ENCODE results near the gene UBR4. TPM values are rescaled to one million over a fixed set of nuclear protein-coding genes. Genes with fewer than 3 reads are reported as not detected.

The UBR4 gene
- total and polyA plus RNA-seq, 4 experiments from 2014 or later: 3.8 to 154 (median 89.6) TPM

- no peaks in the 10 kb centered on the region for H3K9me3 ChIP-seq (ENCODE audit: control insufficient read depth in 1 of 2, low read length in 2 of 2)
- ChIA-PET CTCF (ENCODE audit: partially characterized antibody) (no interaction called here), POLR2A (ENCODE audit: partially characterized antibody) (no interaction called here)
- H3K9me3 Mint-ChIP-seq: peaks cover 2 to 10% (median 4%) of the 10 kb centered on the region in 8 donors
- no peak for DNase-seq
- H3K4me1 ChIP-seq (ENCODE audit: insufficient read depth, low read length): no peaks in the 10 kb centered on the region
- peak overlapping the region in 2 of 8 donors; percentile 17 to 26 for H3K4me3 Mint-ChIP-seq
- H3K27ac Mint-ChIP-seq: peak overlapping the region; percentile 8 to 97 (median 54)
- intact Hi-C loops (cut with micrococcal nuclease): no loop called here
- peaks cover 0 to 5% of the 10 kb centered on the region in 2 donors for H3K36me3 Mint-ChIP-seq
- no peaks in the 10 kb centered on the region for H3K27me3 ChIP-seq (ENCODE audit: insufficient read depth, low read length)
- no peak overlapping the region for H3K27ac ChIP-seq (ENCODE audit: low read depth, low read length)
- peaks cover 0 to 11% (median 3%) of the 10 kb centered on the region in 4 donors for H3K4me1 Mint-ChIP-seq
- peaks cover 2 to 9% of the 10 kb centered on the region in 2 donors for H3K27me3 Mint-ChIP-seq
- H3K4me3 ChIP-seq (ENCODE audit: low read length in 2 of 2): no peak overlapping the region
- no peaks in the 10 kb centered on the region for H3K36me3 ChIP-seq (ENCODE audit: insufficient read depth, low read length)
These were observed 148.7 kb downstream of the UBR4 start for GRCh38 chr1:19061343-19061742.

- ChIA-PET CTCF (ENCODE audit: partially characterized antibody) (no interaction called here), POLR2A (ENCODE audit: partially characterized antibody) (no interaction called here)
- Histone ChIP-seq H3K27me3 (ENCODE audit: insufficient read depth, low read length) (peaks cover 2% of the 10 kb centered on the region), H3K9me3 (ENCODE audit: control insufficient read depth in 1 of 2, low read length in 2 of 2) (no peaks in the 10 kb centered on the region), H3K4me3 (ENCODE audit: low read length in 2 of 2) (no peak overlapping the region), H3K4me1 (ENCODE audit: insufficient read depth, low read length) (peaks cover 12% of the 10 kb centered on the region), H3K36me3 (ENCODE audit: insufficient read depth, low read length) (no peaks in the 10 kb centered on the region), H3K27ac (ENCODE audit: low read depth, low read length) (no peak overlapping the region)
- Mint-ChIP-seq H3K4me3 (no peak overlapping the region), H3K27me3 (peaks cover 12 to 21% of the 10 kb centered on the region in 2 donors), H3K36me3 (peaks cover 0 to 5% of the 10 kb centered on the region in 2 donors), H3K27ac (no peak overlapping the region), H3K9me3 (peaks cover 2 to 10% (median 4%) of the 10 kb centered on the region in 8 donors), H3K4me1 (peaks cover 8 to 21% (median 9%) of the 10 kb centered on the region in 4 donors)
- no peak for DNase-seq
- intact Hi-C loops (cut with micrococcal nuclease): no loop called here
These were observed 150.3 kb downstream of the UBR4 start for GRCh38 chr1:19059773-19060172.

GRCh38 chr1:19058476-19058797, 151.6 kb downstream of the UBR4 start:
- intact Hi-C loops (cut with micrococcal nuclease): no loop called here
- CTCF ChIA-PET (ENCODE audit: partially characterized antibody): no interaction called here
- H3K27me3 Mint-ChIP-seq: peaks cover 12 to 25% of the 10 kb centered on the region in 2 donors
- no peak for DNase-seq
- no peaks in the 10 kb centered on the region for H3K36me3 ChIP-seq (ENCODE audit: insufficient read depth, low read length)
- H3K4me3 ChIP-seq (ENCODE audit: low read length in 2 of 2): no peak overlapping the region
- H3K9me3 ChIP-seq (ENCODE audit: control insufficient read depth in 1 of 2, low read length in 2 of 2): no peaks in the 10 kb centered on the region
- peaks cover 2 to 10% (median 4%) of the 10 kb centered on the region in 8 donors for H3K9me3 Mint-ChIP-seq
- no peak overlapping the region for H3K27ac ChIP-seq (ENCODE audit: low read depth, low read length)
- no peak overlapping the region for H3K4me3 Mint-ChIP-seq
- POLR2A ChIA-PET (ENCODE audit: partially characterized antibody): no interaction called here
- peaks cover 0 to 5% of the 10 kb centered on the region in 2 donors for H3K36me3 Mint-ChIP-seq
- H3K4me1 ChIP-seq (ENCODE audit: insufficient read depth, low read length): peaks cover 14% of the 10 kb centered on the region
- peaks cover 14% of the 10 kb centered on the region for H3K27me3 ChIP-seq (ENCODE audit: insufficient read depth, low read length)
- H3K27ac Mint-ChIP-seq: no peak overlapping the region
- H3K4me1 Mint-ChIP-seq: peaks cover 8 to 21% (median 10%) of the 10 kb centered on the region in 4 donors

GRCh38 chr1:19057784-19058475, 152.1 kb downstream of the UBR4 start:
- peaks cover 14% of the 10 kb centered on the region for H3K4me1 ChIP-seq (ENCODE audit: insufficient read depth, low read length)
- CTCF ChIA-PET (ENCODE audit: partially characterized antibody): no interaction called here
- intact Hi-C loops (cut with micrococcal nuclease): no loop called here
- no peak overlapping the region for H3K4me3 ChIP-seq (ENCODE audit: low read length in 2 of 2)
- Mint-ChIP-seq H3K27ac (no peak overlapping the region), H3K4me3 (no peak overlapping the region), H3K9me3 (peaks cover 2 to 10% (median 4%) of the 10 kb centered on the region in 8 donors), H3K4me1 (peaks cover 8 to 21% (median 10%) of the 10 kb centered on the region in 4 donors), H3K27me3 (peaks cover 14 to 25% of the 10 kb centered on the region in 2 donors), H3K36me3 (peaks cover 0 to 5% of the 10 kb centered on the region in 2 donors)
- DNase-seq: no peak
- no peaks in the 10 kb centered on the region for H3K36me3 ChIP-seq (ENCODE audit: insufficient read depth, low read length)
- POLR2A ChIA-PET (ENCODE audit: partially characterized antibody): no interaction called here
- no peak overlapping the region for H3K27ac ChIP-seq (ENCODE audit: low read depth, low read length)
- peaks cover 14% of the 10 kb centered on the region for H3K27me3 ChIP-seq (ENCODE audit: insufficient read depth, low read length)
- no peaks in the 10 kb centered on the region for H3K9me3 ChIP-seq (ENCODE audit: control insufficient read depth in 1 of 2, low read length in 2 of 2)

GRCh38 chr1:19057182-19057779, 152.8 kb downstream of the UBR4 start:
- Histone ChIP-seq H3K36me3 (ENCODE audit: insufficient read depth, low read length) (no peaks in the 10 kb centered on the region), H3K27me3 (ENCODE audit: insufficient read depth, low read length) (peaks cover 14% of the 10 kb centered on the region), H3K27ac (ENCODE audit: low read depth, low read length) (no peak overlapping the region), H3K9me3 (ENCODE audit: control insufficient read depth in 1 of 2, low read length in 2 of 2) (no peaks in the 10 kb centered on the region), H3K4me3 (ENCODE audit: low read length in 2 of 2) (no peak overlapping the region), H3K4me1 (ENCODE audit: insufficient read depth, low read length) (peaks cover 14% of the 10 kb centered on the region)
- ChIA-PET POLR2A (ENCODE audit: partially characterized antibody) (no interaction called here), CTCF (ENCODE audit: partially characterized antibody) (no interaction called here)
- Mint-ChIP-seq H3K4me3 (no peak overlapping the region), H3K27me3 (peaks cover 14 to 29% of the 10 kb centered on the region in 2 donors), H3K36me3 (peaks cover 0 to 5% of the 10 kb centered on the region in 2 donors), H3K9me3 (peaks cover 2 to 10% (median 4%) of the 10 kb centered on the region in 8 donors), H3K4me1 (peaks cover 8 to 19% (median 10%) of the 10 kb centered on the region in 4 donors), H3K27ac (no peak overlapping the region)
- DNase-seq: no peak
- intact Hi-C loops (cut with micrococcal nuclease): no loop called here

GRCh38 chr1:19055701-19056100, 154.4 kb downstream of the UBR4 start:
- no peak overlapping the region for H3K4me3 Mint-ChIP-seq

GRCh38 chr1:19055001-19055400, 155.1 kb downstream of the UBR4 start:
- H3K4me3 ChIP-seq (ENCODE audit: low read length in 2 of 2): no peak overlapping the region
- H3K9me3 Mint-ChIP-seq: peaks cover 0 to 6% (median 0%) of the 10 kb centered on the region in 8 donors
- H3K27ac Mint-ChIP-seq: no peak overlapping the region
- H3K27ac ChIP-seq (ENCODE audit: low read depth, low read length): no peak overlapping the region
- no peak overlapping the region for H3K4me3 Mint-ChIP-seq
- intact Hi-C loops (cut with micrococcal nuclease): no loop called here
- CTCF ChIA-PET (ENCODE audit: partially characterized antibody): no interaction called here
- H3K4me1 ChIP-seq (ENCODE audit: insufficient read depth, low read length): peaks cover 14% of the 10 kb centered on the region
- peaks cover 5 to 17% (median 8%) of the 10 kb centered on the region in 4 donors for H3K4me1 Mint-ChIP-seq
- no peaks in the 10 kb centered on the region for H3K9me3 ChIP-seq (ENCODE audit: control insufficient read depth in 1 of 2, low read length in 2 of 2)
- DNase-seq: no peak
- no peaks in the 10 kb centered on the region for H3K36me3 ChIP-seq (ENCODE audit: insufficient read depth, low read length)
- POLR2A ChIA-PET (ENCODE audit: partially characterized antibody): no interaction called here
- H3K27me3 ChIP-seq (ENCODE audit: insufficient read depth, low read length): peaks cover 14% of the 10 kb centered on the region
- H3K36me3 Mint-ChIP-seq: no peaks in the 10 kb centered on the region
- peaks cover 14 to 29% of the 10 kb centered on the region in 2 donors for H3K27me3 Mint-ChIP-seq

More at GRCh38 chr1:19055701-19056100, 154.4 kb downstream of the UBR4 start:
- intact Hi-C loops (cut with micrococcal nuclease): no loop called here
- Mint-ChIP-seq H3K27ac (no peak overlapping the region), H3K4me1 (peaks cover 5 to 16% (median 8%) of the 10 kb centered on the region in 4 donors), H3K27me3 (peaks cover 14 to 29% of the 10 kb centered on the region in 2 donors), H3K36me3 (no peaks in the 10 kb centered on the region), H3K9me3 (peaks cover 0 to 6% (median 0%) of the 10 kb centered on the region in 8 donors)
- Histone ChIP-seq H3K27me3 (ENCODE audit: insufficient read depth, low read length) (peaks cover 14% of the 10 kb centered on the region), H3K9me3 (ENCODE audit: control insufficient read depth in 1 of 2, low read length in 2 of 2) (no peaks in the 10 kb centered on the region), H3K4me1 (ENCODE audit: insufficient read depth, low read length) (peaks cover 14% of the 10 kb centered on the region), H3K36me3 (ENCODE audit: insufficient read depth, low read length) (no peaks in the 10 kb centered on the region), H3K27ac (ENCODE audit: low read depth, low read length) (no peak overlapping the region), H3K4me3 (ENCODE audit: low read length in 2 of 2) (no peak overlapping the region)
- CTCF ChIA-PET (ENCODE audit: partially characterized antibody): no interaction called here
- DNase-seq: no peak
- POLR2A ChIA-PET (ENCODE audit: partially characterized antibody): no interaction called here

All from CD4-positive, alpha-beta memory T cell (primary cell).